Suprapubic skin (tissue), 4 donors: ENCODE results near the gene PARP14. TPM values are rescaled to one million over a fixed set of nuclear protein-coding genes. Genes with fewer than 3 reads are reported as not detected.
"Not testable (repeated sequence)": the region's sequence is repeated elsewhere in the genome, so short reads cannot be mapped to it uniquely, and the experiment has no call there.

Experiments used
- DNase-seq, 2 donors: peaks; one replicate each; pipeline ENCODE4 v3.0.0-alpha.2; 2019; ENCODE audit warnings: low spot score in 2 of 2
- H3K27ac ChIP-seq: fragments of 200-600 bp; sonication (generic); one replicate; pipeline ENCODE4 v1.5.1; 2019
- H3K27me3 ChIP-seq: fragments of 200-600 bp; sonication (generic); one replicate; pipeline ENCODE4 v1.5.1; 2019
- H3K36me3 ChIP-seq: fragments of 200-600 bp; sonication (generic); one replicate; pipeline ENCODE4 v1.5.1; 2019
- H3K4me1 ChIP-seq: fragments of 200-600 bp; sonication (generic); one replicate; pipeline ENCODE4 v1.5.1; 2019
- H3K4me3 ChIP-seq: fragments of 200-600 bp; sonication (generic); one replicate; pipeline ENCODE4 v1.5.1; 2019; ENCODE audit warnings: mild to moderate bottlenecking
- H3K9me3 ChIP-seq: fragments of 200-600 bp; sonication (generic); one replicate; pipeline ENCODE4 v1.5.1; 2019
- CTCF ChIP-seq, 2 donors: fragments of 200-600 bp in 1 of 2; fragments of 450-650 bp in 1 of 2; sonication (generic) in 1 of 2; IDR thresholded peaks; one replicate each; pipeline ENCODE4 v1.5.1; 2016 to 2019; ENCODE audit warnings: antibody characterized with exemption in 2 of 2, mild to moderate bottlenecking in 1 of 2, moderate library complexity in 1 of 2
- EP300 ChIP-seq: sonication (generic); formaldehyde crosslinking; IDR thresholded peaks from one replicate; pipeline ENCODE4 v1.6.1; 2017; ENCODE audit warnings: antibody characterized with exemption
- POLR2A ChIP-seq, 2 donors: fragments of 450-650 bp; IDR thresholded peaks; one replicate each; pipeline ENCODE4 v1.6.1; 2017; ENCODE audit warnings: antibody characterized with exemption in 2 of 2, mild to moderate bottlenecking in 2 of 2, moderate library complexity in 2 of 2
- POLR2AphosphoS5 ChIP-seq, 3 donors: sonication (generic); formaldehyde crosslinking; IDR thresholded peaks; one replicate each; pipeline ENCODE4 v1.6.1; 2017; ENCODE audit warnings: antibody characterized with exemption in 3 of 3
- WGBS: methylation state at CpG from one replicate; pipeline ENCODE4 v1.1.5; 2018; 5-methylcytosine and 5-hydroxymethylcytosine counted together
- total RNA-seq, 4 donors: library from RNA; depleted of rRNA; stranded (reverse); fragments of >200 nt; gene quantifications; one replicate each; pipeline ENCODE4 v1.1.0, GENCODE V29; 2016

Gene PARP14
- total RNA-seq, 4 donors from 2014 or later = 5.2 to 34.9 (median 14.5) TPM

- H3K9me3 ChIP-seq = no peaks in the 10 kb centered on the region
- TF ChIP-seq CTCF (IDR thresholded peaks at IDR 0.05) (no peak), POLR2A (IDR thresholded peaks at IDR 0.05) (no peak), POLR2AphosphoS5 (IDR thresholded peaks at IDR 0.05) (no peak), EP300 (no peak)
- H3K4me1 ChIP-seq = no peaks in the 10 kb centered on the region
- H3K27me3 ChIP-seq = no peaks in the 10 kb centered on the region
- no peak overlapping the region for H3K27ac ChIP-seq
- H3K4me3 ChIP-seq = no peak overlapping the region
- DNase-seq = no peak
- H3K36me3 ChIP-seq = peaks cover 37% of the 10 kb centered on the region
Measured at GRCh38 chr3:122742234-122742633, 61.6 kb downstream of the PARP14 start.

- Histone ChIP-seq H3K4me1 (no peaks in the 10 kb centered on the region), H3K27me3 (no peaks in the 10 kb centered on the region), H3K9me3 (no peaks in the 10 kb centered on the region), H3K4me3 (no peak overlapping the region), H3K36me3 (peaks cover 37% of the 10 kb centered on the region), H3K27ac (no peak overlapping the region)
- WGBS = 94% methylated on average over 4 of the region's 4 CpGs
- no peak for DNase-seq
- TF ChIP-seq EP300 (no peak), POLR2A (IDR thresholded peaks at IDR 0.05) (no peak), POLR2AphosphoS5 (IDR thresholded peaks at IDR 0.05) (no peak), CTCF (IDR thresholded peaks at IDR 0.05) (no peak)
Measured at GRCh38 chr3:122743581-122744120, 63.0 kb downstream of the PARP14 start.

- Histone ChIP-seq H3K9me3 (no peaks in the 10 kb centered on the region), H3K4me3 (no peak overlapping the region), H3K36me3 (peaks cover 26% of the 10 kb centered on the region), H3K27me3 (no peaks in the 10 kb centered on the region), H3K27ac (no peak overlapping the region), H3K4me1 (no peaks in the 10 kb centered on the region)
- 94% methylated on average over 4 of the region's 4 CpGs for WGBS
- TF ChIP-seq EP300 (no peak), POLR2AphosphoS5 (IDR thresholded peaks at IDR 0.05) (no peak), CTCF (IDR thresholded peaks at IDR 0.05) (no peak), POLR2A (IDR thresholded peaks at IDR 0.05) (no peak)
- no peak for DNase-seq
Measured at GRCh38 chr3:122745369-122746021, 64.9 kb downstream of the PARP14 start.

- H3K27ac ChIP-seq = not testable (repeated sequence)
- no CpG with 5 or more reads among the region's 35 CpGs for WGBS
Measured at GRCh38 chr3:122747295-122747694, 66.7 kb downstream of the PARP14 start.

GRCh38 chr3:122748347-122748746 lies 67.7 kb downstream of the PARP14 start:
- Histone ChIP-seq H3K4me1 (no peaks in the 10 kb centered on the region), H3K27me3 (no peaks in the 10 kb centered on the region), H3K36me3 (peaks cover 26% of the 10 kb centered on the region), H3K9me3 (no peaks in the 10 kb centered on the region), H3K4me3 (no peak overlapping the region), H3K27ac (no peak overlapping the region)
- no peak for DNase-seq
- 100% methylated on average over 1 of the region's 1 CpG for WGBS
- TF ChIP-seq EP300 (no peak), CTCF (IDR thresholded peaks at IDR 0.05) (no peak), POLR2AphosphoS5 (IDR thresholded peaks at IDR 0.05) (no peak), POLR2A (IDR thresholded peaks at IDR 0.05) (no peak)

More at GRCh38 chr3:122747295-122747694, 66.7 kb downstream of the PARP14 start:
- H3K4me3 ChIP-seq, DNase-seq, H3K27me3 ChIP-seq, H3K4me1 ChIP-seq, H3K9me3 ChIP-seq: not testable (repeated sequence)
- peaks cover 31% of the 10 kb centered on the region for H3K36me3 ChIP-seq
